GM12801 (cell line): ENCODE results near the gene BTNL2.

Experiments used
- CTCF ChIP-seq: IDR thresholded peaks from one replicate; pipeline ENCODE4 v1.5.1; 2011; ENCODE audit warnings: control low read depth; ENCODE audit not compliant: insufficient read length; ENCODE audit errors: extremely low read depth

BTNL2 gene

GRCh38 chr6:32411566-32412327 lies 4.8 kb upstream of the BTNL2 start:
- no peak for TF ChIP-seq CTCF

GRCh38 chr6:32410906-32411305 lies 3.9 kb upstream of the BTNL2 start:
- no peak for TF ChIP-seq CTCF

- no peak for TF ChIP-seq CTCF
Measured at GRCh38 chr6:32406197-32406596, 784 bp downstream of the BTNL2 start.

GRCh38 chr6:32405656-32406055 lies 1.3 kb downstream of the BTNL2 start:
- no peak for TF ChIP-seq CTCF

- TF ChIP-seq CTCF = no peak
Measured at GRCh38 chr6:32402812-32403211, 4.2 kb downstream of the BTNL2 start.

- no peak for TF ChIP-seq CTCF
Measured at GRCh38 chr6:32401284-32401963, 5.6 kb downstream of the BTNL2 start.

GRCh38 chr6:32397252-32397920 lies 9.6 kb downstream of the BTNL2 start:
- no peak for TF ChIP-seq CTCF
